Osteocyte (in vitro differentiated cells): Measurements from ENCODE around the gene FCHSD2. TPM values are rescaled to one million over a fixed set of nuclear protein-coding genes. Genes with fewer than 3 reads are reported as not detected.
"Not testable (repeated sequence)": the region's sequence is repeated elsewhere in the genome, so short reads cannot be mapped to it uniquely, and the experiment has no call there.

Experiments used
- DNase-seq: peaks from one replicate; pipeline ENCODE4 v3.0.0; 2021; ENCODE audit warnings: mixed read lengths; ENCODE audit not compliant: unreplicated experiment; ENCODE audit errors: extremely low spot score
- H3K27ac Mint-ChIP-seq: one replicate; pipeline ENCODE4 v1.8.0; 2021; ENCODE audit warnings: mild to moderate bottlenecking, mixed read lengths; ENCODE audit not compliant: unreplicated experiment
- H3K27me3 Mint-ChIP-seq: one replicate; pipeline ENCODE4 v1.8.0; 2021; ENCODE audit warnings: mixed read lengths; ENCODE audit not compliant: unreplicated experiment
- H3K36me3 Mint-ChIP-seq: one replicate; pipeline ENCODE4 v1.8.0; 2021; ENCODE audit warnings: mixed read lengths; ENCODE audit not compliant: unreplicated experiment
- H3K4me1 Mint-ChIP-seq: one replicate; pipeline ENCODE4 v1.8.0; 2021; ENCODE audit warnings: mixed read lengths; ENCODE audit not compliant: unreplicated experiment
- H3K4me3 Mint-ChIP-seq: one replicate; pipeline ENCODE4 v1.8.0; 2021; ENCODE audit warnings: mild to moderate bottlenecking, moderate library complexity, mixed read lengths; ENCODE audit not compliant: unreplicated experiment
- H3K9me3 Mint-ChIP-seq: one replicate; pipeline ENCODE4 v1.8.0; 2021; ENCODE audit warnings: mixed read lengths; ENCODE audit not compliant: unreplicated experiment
- CTCF ChIP-seq: fragments of 200-600 bp; sonication (generic); IDR thresholded peaks from 2 replicates; pipeline ENCODE4 v1.5.0; 2021; ENCODE audit warnings: antibody characterized with exemption, mild to moderate bottlenecking, moderate library complexity
- total RNA-seq: library from RNA; stranded (reverse); gene quantifications from 2 replicates; pipeline ENCODE4 v1.2.1, GENCODE V29; 2021

Gene FCHSD2
- total RNA-seq, 1 donor from 2014 or later = 39.4 TPM

- Mint-ChIP-seq H3K4me3 (no peak overlapping the region), H3K36me3 (peaks cover 8% of the 10 kb centered on the region), H3K27ac (no peak overlapping the region), H3K9me3 (no peaks in the 10 kb centered on the region), H3K4me1 (peaks cover 44% of the 10 kb centered on the region), H3K27me3 (no peaks in the 10 kb centered on the region)
- DNase-seq = no peak
- no peak for TF ChIP-seq CTCF
These were observed 282.1 kb downstream of the FCHSD2 start for GRCh38 chr11:72860010-72860409.

GRCh38 chr11:72859126-72859525 is 283.0 kb downstream of the FCHSD2 start:
- no peak for TF ChIP-seq CTCF
- peaks cover 8% of the 10 kb centered on the region for H3K36me3 Mint-ChIP-seq
- H3K27me3 Mint-ChIP-seq = no peaks in the 10 kb centered on the region
- H3K9me3 Mint-ChIP-seq = no peaks in the 10 kb centered on the region
- DNase-seq = no peak
- H3K4me1 Mint-ChIP-seq = peaks cover 36% of the 10 kb centered on the region
- peak overlapping the region; percentile 20 for H3K27ac Mint-ChIP-seq
- H3K4me3 Mint-ChIP-seq = no peak overlapping the region

- not testable (repeated sequence) for H3K9me3 Mint-ChIP-seq, H3K4me3 Mint-ChIP-seq, H3K27me3 Mint-ChIP-seq, H3K36me3 Mint-ChIP-seq, DNase-seq
- Mint-ChIP-seq H3K27ac (peak overlapping the region; percentile 73), H3K4me1 (peaks cover 28% of the 10 kb centered on the region)
These were observed 283.9 kb downstream of the FCHSD2 start for GRCh38 chr11:72858267-72858666.

- no peaks in the 10 kb centered on the region for H3K27me3 Mint-ChIP-seq
- peak; percentile 49 for TF ChIP-seq CTCF
- peak overlapping the region; percentile 73 for H3K27ac Mint-ChIP-seq
- DNase-seq = no peak
- no peaks in the 10 kb centered on the region for H3K9me3 Mint-ChIP-seq
- peaks cover 27% of the 10 kb centered on the region for H3K4me1 Mint-ChIP-seq
- no peak overlapping the region for H3K4me3 Mint-ChIP-seq
- H3K36me3 Mint-ChIP-seq = peaks cover 14% of the 10 kb centered on the region
These were observed 285.4 kb downstream of the FCHSD2 start for GRCh38 chr11:72856551-72857345.

- no peak for DNase-seq
- H3K9me3 Mint-ChIP-seq = no peaks in the 10 kb centered on the region
- H3K27me3 Mint-ChIP-seq = no peaks in the 10 kb centered on the region
- TF ChIP-seq CTCF = no peak
- peaks cover 14% of the 10 kb centered on the region for H3K36me3 Mint-ChIP-seq
- H3K4me1 Mint-ChIP-seq = peaks cover 25% of the 10 kb centered on the region
- H3K27ac Mint-ChIP-seq = peak overlapping the region; percentile 73
- H3K4me3 Mint-ChIP-seq = no peak overlapping the region
These were observed 286.1 kb downstream of the FCHSD2 start for GRCh38 chr11:72856065-72856464.
